Measurements from ENCODE around the gene ARFRP1.
A peak's percentile ranks its signal among the peaks of the same experiment; 100 is the strongest.
"Not testable (repeated sequence)": the region's sequence is repeated elsewhere in the genome, so short reads cannot be mapped to it uniquely, and the experiment has no call there.

The ARFRP1 gene

DNA sequence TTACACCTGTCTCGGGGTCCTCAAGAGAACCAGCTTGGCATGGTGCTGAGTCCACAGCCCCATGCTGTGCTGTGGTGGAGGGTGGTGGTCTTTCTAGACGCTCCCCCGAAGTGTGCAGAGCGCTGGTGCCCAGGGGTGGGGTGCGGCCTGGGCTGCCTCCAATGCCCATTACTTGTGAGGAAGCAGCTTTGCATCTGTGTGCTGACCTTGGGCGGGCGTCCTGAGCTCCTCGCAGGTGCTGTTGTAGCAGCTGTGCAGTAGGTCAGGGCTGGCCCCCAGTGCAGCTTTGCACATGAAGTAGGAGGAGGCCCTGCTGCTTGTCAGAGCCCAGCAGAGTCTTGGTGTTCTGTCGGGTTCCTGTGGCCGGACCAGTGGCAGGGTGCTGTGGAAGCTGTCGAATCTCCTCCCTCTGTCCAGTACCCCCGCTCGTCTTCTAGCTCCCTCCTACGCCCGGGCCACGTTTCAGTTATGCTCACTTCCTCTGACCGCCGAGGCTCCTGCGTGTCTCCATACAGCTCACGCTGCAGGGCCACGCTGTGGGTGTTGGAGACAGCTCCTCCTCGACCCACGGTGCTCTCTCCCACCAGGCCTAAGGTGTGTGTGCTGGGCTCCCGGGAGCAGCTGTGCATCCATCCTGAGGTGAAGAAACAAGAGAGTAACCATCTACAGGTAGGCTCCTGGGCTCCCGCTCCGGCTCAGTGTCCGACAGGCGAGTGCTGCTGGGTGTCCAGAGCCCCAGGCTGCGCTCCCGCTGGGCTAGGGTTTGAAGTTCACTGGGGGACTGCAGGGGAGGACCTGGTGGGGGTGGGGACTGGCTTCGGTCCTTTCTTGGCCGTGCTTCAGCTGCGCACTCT is 45.6 kb downstream of the ARFRP1 start:
- TF ChIP-seq, protein P1, sequence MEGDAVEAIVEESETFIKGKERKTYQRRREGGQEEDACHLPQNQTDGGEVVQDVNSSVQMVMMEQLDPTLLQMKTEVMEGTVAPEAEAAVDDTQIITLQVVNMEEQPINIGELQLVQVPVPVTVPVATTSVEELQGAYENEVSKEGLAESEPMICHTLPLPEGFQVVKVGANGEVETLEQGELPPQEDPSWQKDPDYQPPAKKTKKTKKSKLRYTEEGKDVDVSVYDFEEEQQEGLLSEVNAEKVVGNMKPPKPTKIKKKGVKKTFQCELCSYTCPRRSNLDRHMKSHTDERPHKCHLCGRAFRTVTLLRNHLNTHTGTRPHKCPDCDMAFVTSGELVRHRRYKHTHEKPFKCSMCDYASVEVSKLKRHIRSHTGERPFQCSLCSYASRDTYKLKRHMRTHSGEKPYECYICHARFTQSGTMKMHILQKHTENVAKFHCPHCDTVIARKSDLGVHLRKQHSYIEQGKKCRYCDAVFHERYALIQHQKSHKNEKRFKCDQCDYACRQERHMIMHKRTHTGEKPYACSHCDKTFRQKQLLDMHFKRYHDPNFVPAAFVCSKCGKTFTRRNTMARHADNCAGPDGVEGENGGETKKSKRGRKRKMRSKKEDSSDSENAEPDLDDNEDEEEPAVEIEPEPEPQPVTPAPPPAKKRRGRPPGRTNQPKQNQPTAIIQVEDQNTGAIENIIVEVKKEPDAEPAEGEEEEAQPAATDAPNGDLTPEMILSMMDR (IDR thresholded peaks at IDR 0.05): no peak
- Mint-ChIP-seq H3K27me3 (ENCODE audit: low read depth, poor library complexity) (no peaks in the 10 kb centered on the region), H3K4me1 (peaks cover 28% of the 10 kb centered on the region), H3K36me3 (ENCODE audit: low read depth) (peaks cover 20% of the 10 kb centered on the region), H3K27ac (no peak overlapping the region), H3K4me3 (no peak overlapping the region), H3K9me3 (no peaks in the 10 kb centered on the region)
- DNase-seq: no peak

DNA sequence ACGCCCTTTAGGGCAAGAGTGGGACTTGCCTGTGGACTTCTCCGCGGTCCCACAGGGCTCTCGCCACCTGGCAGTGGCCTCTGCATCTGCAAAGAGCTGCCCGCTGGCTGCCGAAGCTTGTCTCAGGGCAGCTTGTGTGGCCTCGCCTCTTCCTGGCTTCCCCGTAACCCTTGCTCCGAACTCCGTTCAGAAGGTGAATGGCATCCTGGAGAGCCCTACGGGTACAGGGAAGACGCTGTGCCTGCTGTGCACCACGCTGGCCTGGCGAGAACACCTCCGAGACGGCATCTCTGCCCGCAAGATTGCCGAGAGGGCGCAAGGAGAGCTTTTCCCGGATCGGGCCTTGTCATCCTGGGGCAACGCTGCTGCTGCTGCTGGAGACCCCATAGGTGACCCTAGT is 46.7 kb downstream of the ARFRP1 start:
- DNase-seq: no peak
- no peak overlapping the region for H3K4me3 Mint-ChIP-seq
- H3K4me1 Mint-ChIP-seq: peaks cover 31% of the 10 kb centered on the region
- H3K27ac Mint-ChIP-seq: no peak overlapping the region
- peaks cover 15% of the 10 kb centered on the region for H3K36me3 Mint-ChIP-seq (ENCODE audit: low read depth)
- TF ChIP-seq, protein P1 (IDR thresholded peaks at IDR 0.05): no peak
- no peaks in the 10 kb centered on the region for H3K27me3 Mint-ChIP-seq (ENCODE audit: low read depth, poor library complexity)
- no peaks in the 10 kb centered on the region for H3K9me3 Mint-ChIP-seq

DNA sequence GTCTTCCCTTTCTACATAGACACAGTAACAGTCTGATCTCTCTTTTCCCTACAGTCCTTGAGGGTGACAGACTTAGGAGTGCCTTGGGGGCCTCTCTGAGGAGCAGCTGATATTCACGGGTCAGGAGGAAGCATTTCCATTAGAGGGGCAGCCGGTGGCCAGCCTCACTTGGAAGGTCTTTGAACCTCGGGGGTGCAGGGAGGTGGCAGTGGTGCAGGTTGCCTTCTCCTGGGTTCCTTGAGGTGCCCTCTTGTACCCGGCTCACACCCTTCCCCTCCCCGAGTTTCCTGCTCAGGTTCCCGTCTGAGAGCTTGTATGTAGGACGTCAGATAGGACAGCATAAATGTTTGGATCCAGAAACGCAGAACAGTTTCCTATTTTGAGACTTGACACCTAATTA is 47.2 kb downstream of the ARFRP1 start:
- no peak overlapping the region for H3K4me3 Mint-ChIP-seq
- peaks cover 31% of the 10 kb centered on the region for H3K4me1 Mint-ChIP-seq

DNA sequence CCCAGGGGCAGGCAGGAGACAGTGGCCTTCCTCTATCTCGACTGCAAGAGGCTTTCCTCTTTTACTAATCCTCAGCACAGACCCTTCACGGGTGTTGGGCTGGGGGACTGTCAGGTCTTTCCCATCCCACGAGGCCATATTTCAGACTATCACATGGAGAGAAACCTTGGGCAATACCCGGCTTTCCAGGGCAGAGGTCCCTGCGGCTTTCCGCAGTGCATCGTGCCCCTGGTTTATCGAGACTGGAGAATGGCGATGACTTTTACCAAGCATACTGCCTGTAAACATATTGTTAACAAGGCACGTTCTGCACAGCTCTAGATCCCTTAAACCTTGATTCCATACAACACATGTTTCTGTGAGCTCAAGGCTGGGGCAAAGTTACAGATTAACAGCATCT is 47.6 kb downstream of the ARFRP1 start:
- H3K27me3 Mint-ChIP-seq (ENCODE audit: low read depth, poor library complexity); H3K9me3 Mint-ChIP-seq; H3K27ac Mint-ChIP-seq; H3K36me3 Mint-ChIP-seq (ENCODE audit: low read depth); DNase-seq: not testable (repeated sequence)
- Mint-ChIP-seq H3K4me1 (peaks cover 31% of the 10 kb centered on the region), H3K4me3 (peak overlapping the region; percentile 97)

More for the DNA sequence above, 47.2 kb downstream of the ARFRP1 start:
- Mint-ChIP-seq H3K9me3 (no peaks in the 10 kb centered on the region), H3K27ac (no peak overlapping the region), H3K27me3 (ENCODE audit: low read depth, poor library complexity) (no peaks in the 10 kb centered on the region), H3K36me3 (ENCODE audit: low read depth) (peaks cover 10% of the 10 kb centered on the region)
- TF ChIP-seq, protein P1 (IDR thresholded peaks at IDR 0.05): no peak
- no peak for DNase-seq

DNA sequence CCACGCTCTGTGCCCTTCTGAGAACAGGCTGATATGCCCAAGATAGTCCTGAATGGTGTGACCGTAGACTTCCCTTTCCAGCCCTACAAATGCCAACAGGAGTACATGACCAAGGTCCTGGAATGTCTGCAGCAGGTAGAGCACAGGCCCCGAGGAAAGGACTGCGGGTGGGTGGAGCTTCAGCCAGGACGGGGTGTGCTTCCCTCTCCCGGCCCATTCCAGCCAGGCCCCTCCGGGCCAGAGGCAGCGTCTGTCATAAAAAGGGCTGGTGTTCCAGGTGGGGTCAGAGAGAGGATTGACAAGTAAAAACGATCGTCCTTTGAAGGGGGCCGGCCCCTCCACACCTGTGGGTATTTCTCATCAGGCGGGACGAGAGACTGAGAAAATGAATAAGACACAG is 48.4 kb downstream of the ARFRP1 start:
- H3K27ac Mint-ChIP-seq: no peak overlapping the region
- no peak for DNase-seq
- H3K4me3 Mint-ChIP-seq: peak overlapping the region; percentile 97
- H3K36me3 Mint-ChIP-seq (ENCODE audit: low read depth): peaks cover 10% of the 10 kb centered on the region
- H3K27me3 Mint-ChIP-seq (ENCODE audit: low read depth, poor library complexity): no peaks in the 10 kb centered on the region
- no peaks in the 10 kb centered on the region for H3K9me3 Mint-ChIP-seq
- TF ChIP-seq, protein P1 (IDR thresholded peaks at IDR 0.05): no peak
- peaks cover 32% of the 10 kb centered on the region for H3K4me1 Mint-ChIP-seq

DNA sequence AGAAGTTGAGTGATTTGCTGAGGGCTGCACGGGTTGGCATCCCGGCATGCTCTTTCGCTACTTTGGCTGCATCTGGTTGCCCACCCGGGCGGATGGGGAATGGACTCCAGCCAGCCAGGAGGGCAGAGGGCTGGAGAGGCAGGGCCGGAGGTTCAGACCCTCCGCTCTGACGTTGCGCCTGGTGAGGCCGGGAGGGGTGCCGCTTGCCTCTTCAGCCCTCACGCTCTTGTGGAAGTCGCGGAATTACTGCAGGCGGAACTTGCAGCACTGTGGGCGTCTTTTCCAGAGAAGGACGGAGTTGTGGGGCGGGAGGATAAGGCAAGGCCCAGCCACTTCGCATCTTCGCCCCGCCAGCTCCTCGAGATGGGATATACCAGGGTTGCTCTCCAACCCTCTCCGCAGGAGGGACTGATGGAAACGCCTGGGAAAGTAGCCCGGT is 49.0 kb downstream of the ARFRP1 start:
- peaks cover 10% of the 10 kb centered on the region for H3K36me3 Mint-ChIP-seq (ENCODE audit: low read depth)

More for the DNA sequence above, 49.0 kb downstream of the ARFRP1 start:
- peak overlapping the region; percentile 97 for H3K4me3 Mint-ChIP-seq
- TF ChIP-seq, protein P1 (IDR thresholded peaks at IDR 0.05): no peak
- H3K27ac Mint-ChIP-seq: peak overlapping the region; percentile 92
- peaks cover 38% of the 10 kb centered on the region for H3K4me1 Mint-ChIP-seq
- peaks cover 3% of the 10 kb centered on the region for H3K27me3 Mint-ChIP-seq (ENCODE audit: low read depth, poor library complexity)
- peak; percentile 58 for DNase-seq
- H3K9me3 Mint-ChIP-seq: no peaks in the 10 kb centered on the region

Measured in nephron progenitor cell (in vitro differentiated cells).